Neural crest cell (in vitro differentiated cells): ENCODE results near the gene ZNF385B. TPM values are rescaled to one million over a fixed set of nuclear protein-coding genes. Genes with fewer than 3 reads are reported as not detected.
A peak's percentile ranks its signal among the peaks of the same experiment; 100 is the strongest.

Source experiments
- DNase-seq: peaks from one replicate; pipeline ENCODE4 v3.0.0; 2021; ENCODE audit warnings: low read depth, mixed read lengths, low spot score
- H3K27ac Mint-ChIP-seq: one replicate; pipeline ENCODE4 v1.8.0; 2021; ENCODE audit warnings: mild to moderate bottlenecking, mixed read lengths; ENCODE audit not compliant: unreplicated experiment
- H3K27me3 Mint-ChIP-seq: 2 replicates; pipeline ENCODE4 v1.8.0; 2021; ENCODE audit warnings: low read depth, mild to moderate bottlenecking, mixed read lengths
- H3K36me3 Mint-ChIP-seq: 2 replicates; pipeline ENCODE4 v1.8.0; 2021; ENCODE audit warnings: low read depth, mild to moderate bottlenecking, mixed read lengths
- H3K4me1 Mint-ChIP-seq: 2 replicates; pipeline ENCODE4 v1.8.0; 2021; ENCODE audit warnings: mixed read lengths
- H3K4me3 Mint-ChIP-seq: one replicate; pipeline ENCODE4 v1.8.0; 2021; ENCODE audit warnings: mild to moderate bottlenecking, mixed read lengths
- H3K9me3 Mint-ChIP-seq: 2 replicates; pipeline ENCODE4 v1.8.0; 2021; ENCODE audit warnings: mixed read lengths
- CTCF ChIP-seq: fragments of 200-600 bp; sonication (generic); conservative IDR thresholded peaks from 2 replicates; pipeline ENCODE4 v1.5.0; 2021; ENCODE audit warnings: antibody characterized with exemption, mild to moderate bottlenecking
- total RNA-seq: library from RNA; stranded (reverse); gene quantifications from 2 replicates; pipeline ENCODE4 v1.2.1, GENCODE V29; 2021

The ZNF385B gene
- total RNA-seq, 1 donor from 2014 or later: 2.1 TPM

GRCh38 chr2:179470992-179471391 is 390.4 kb downstream of the ZNF385B start:
- TF ChIP-seq CTCF: no peak
- Mint-ChIP-seq H3K27me3 (no peaks in the 10 kb centered on the region), H3K9me3 (no peaks in the 10 kb centered on the region), H3K27ac (no peak overlapping the region), H3K4me1 (peaks cover 3% of the 10 kb centered on the region), H3K4me3 (no peak overlapping the region), H3K36me3 (no peaks in the 10 kb centered on the region)
- no peak for DNase-seq

GRCh38 chr2:179470089-179470488 is 391.3 kb downstream of the ZNF385B start:
- Mint-ChIP-seq H3K36me3 (peaks cover 1% of the 10 kb centered on the region), H3K4me1 (peaks cover 3% of the 10 kb centered on the region), H3K9me3 (peaks cover 2% of the 10 kb centered on the region), H3K27ac (peak overlapping the region; percentile 15), H3K27me3 (no peaks in the 10 kb centered on the region), H3K4me3 (no peak overlapping the region)
- no peak for DNase-seq
- no peak for TF ChIP-seq CTCF

- no peak for TF ChIP-seq CTCF
- H3K9me3 Mint-ChIP-seq: peaks cover 4% of the 10 kb centered on the region
- H3K27me3 Mint-ChIP-seq: no peaks in the 10 kb centered on the region
- peaks cover 3% of the 10 kb centered on the region for H3K4me1 Mint-ChIP-seq
- no peak overlapping the region for H3K27ac Mint-ChIP-seq
- no peak for DNase-seq
- H3K4me3 Mint-ChIP-seq: no peak overlapping the region
- peaks cover 3% of the 10 kb centered on the region for H3K36me3 Mint-ChIP-seq
These were observed 393.5 kb downstream of the ZNF385B start for GRCh38 chr2:179467960-179468359.

- Mint-ChIP-seq H3K4me1 (peaks cover 3% of the 10 kb centered on the region), H3K27me3 (no peaks in the 10 kb centered on the region), H3K36me3 (peaks cover 3% of the 10 kb centered on the region), H3K9me3 (peaks cover 4% of the 10 kb centered on the region), H3K4me3 (no peak overlapping the region), H3K27ac (no peak overlapping the region)
- DNase-seq: no peak
- no peak for TF ChIP-seq CTCF
These were observed 394.3 kb downstream of the ZNF385B start for GRCh38 chr2:179467111-179467510.

- Mint-ChIP-seq H3K4me3 (no peak overlapping the region), H3K27me3 (no peaks in the 10 kb centered on the region), H3K27ac (no peak overlapping the region), H3K4me1 (no peaks in the 10 kb centered on the region), H3K36me3 (peaks cover 6% of the 10 kb centered on the region), H3K9me3 (peaks cover 7% of the 10 kb centered on the region)
- DNase-seq: no peak
- no peak for TF ChIP-seq CTCF
These were observed 400.0 kb downstream of the ZNF385B start for GRCh38 chr2:179461420-179461819.
